Neural progenitor cell (in vitro differentiated cells): Measurements from ENCODE around the gene HK2.

Experiments
- CTCF ChIP-seq: fragments of 200-600 bp; sonication (generic); IDR thresholded peaks from 2 replicates; pipeline ENCODE4 v1.5.1; 2017; ENCODE audit warnings: antibody characterized with exemption, mild to moderate bottlenecking
- EZH2 ChIP-seq: fragments of 200-600 bp; sonication (generic); IDR thresholded peaks from 2 replicates; pipeline ENCODE4 v1.6.1; 2017; ENCODE audit warnings: antibody characterized with exemption, mild to moderate bottlenecking, moderate library complexity
- EZH2phosphoT487 ChIP-seq: fragments of 200-600 bp; sonication (generic); IDR thresholded peaks from 2 replicates; pipeline ENCODE4 v1.6.1; 2017; ENCODE audit warnings: antibody characterized with exemption

GRCh38 chr2:74835831-74836674 is 2.1 kb downstream of the HK2 start:
- TF ChIP-seq CTCF, result peak; percentile 72
- no peak for TF ChIP-seq EZH2
- no peak for TF ChIP-seq EZH2phosphoT487
